Right lobe of liver (tissue), 4 donors: ENCODE data around the gene CMC4.

Source experiments
- POLR2A ChIP-seq: fragments of 450-650 bp; IDR thresholded peaks from one replicate; pipeline ENCODE4 v1.6.1; 2017; ENCODE audit warnings: antibody characterized with exemption, mild to moderate bottlenecking
- TF ChIP-seq, protein P1 (sequence below), 4 donors: fragments of 200-600 bp in 3 of 4; fragments of 450-650 bp in 1 of 4; IDR thresholded peaks; one replicate each; pipeline versions ENCODE4 v1.5.1 to v1.8.0; 2016 to 2022; ENCODE audit warnings: antibody characterized with exemption in 4 of 4, mild to moderate bottlenecking in 2 of 4
- donor health status: DM: no; HTN: no; CAD: no.
- donor health status: DM: no; HTN: no; CAD: no.
- donor health status: DM: no; HTN: yes; CAD: no.

DNA sequence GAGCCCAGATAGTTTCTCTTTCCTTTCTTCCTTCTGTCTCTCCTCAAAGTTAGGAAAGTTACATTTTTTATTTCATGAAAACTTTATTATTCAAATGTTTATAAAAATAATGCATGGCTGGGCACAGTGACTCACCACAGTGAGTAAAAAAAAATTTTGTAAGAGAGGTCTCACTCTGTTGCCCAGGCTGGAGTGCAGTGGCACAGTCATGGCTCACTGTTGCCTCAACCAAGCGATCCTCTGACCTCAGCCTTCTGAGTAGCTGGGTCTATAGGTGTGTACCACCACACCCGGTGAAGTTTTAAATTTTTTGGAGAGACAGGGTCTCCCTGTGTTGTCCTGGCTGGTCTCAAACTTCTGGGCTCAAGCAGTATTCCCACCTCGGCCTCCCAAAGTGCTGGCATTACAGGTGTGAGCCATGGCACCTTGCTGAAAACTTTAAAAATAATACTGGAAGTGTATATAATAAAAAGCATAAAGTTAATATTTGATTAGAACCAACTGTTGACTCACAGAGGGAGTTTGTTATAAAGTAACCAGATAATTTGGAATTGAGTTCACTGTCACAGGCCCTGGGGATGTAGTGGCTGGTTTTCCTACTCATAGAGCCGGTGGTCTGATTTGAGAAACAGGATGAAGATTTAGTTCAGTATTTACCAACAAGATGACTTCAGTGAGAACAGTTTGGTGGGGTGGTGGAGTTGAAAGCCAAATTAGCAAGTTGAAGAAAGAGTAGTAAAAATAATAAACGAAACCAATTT, 18.0 kb downstream of the CMC4 start:
- TF ChIP-seq, protein P1, sequence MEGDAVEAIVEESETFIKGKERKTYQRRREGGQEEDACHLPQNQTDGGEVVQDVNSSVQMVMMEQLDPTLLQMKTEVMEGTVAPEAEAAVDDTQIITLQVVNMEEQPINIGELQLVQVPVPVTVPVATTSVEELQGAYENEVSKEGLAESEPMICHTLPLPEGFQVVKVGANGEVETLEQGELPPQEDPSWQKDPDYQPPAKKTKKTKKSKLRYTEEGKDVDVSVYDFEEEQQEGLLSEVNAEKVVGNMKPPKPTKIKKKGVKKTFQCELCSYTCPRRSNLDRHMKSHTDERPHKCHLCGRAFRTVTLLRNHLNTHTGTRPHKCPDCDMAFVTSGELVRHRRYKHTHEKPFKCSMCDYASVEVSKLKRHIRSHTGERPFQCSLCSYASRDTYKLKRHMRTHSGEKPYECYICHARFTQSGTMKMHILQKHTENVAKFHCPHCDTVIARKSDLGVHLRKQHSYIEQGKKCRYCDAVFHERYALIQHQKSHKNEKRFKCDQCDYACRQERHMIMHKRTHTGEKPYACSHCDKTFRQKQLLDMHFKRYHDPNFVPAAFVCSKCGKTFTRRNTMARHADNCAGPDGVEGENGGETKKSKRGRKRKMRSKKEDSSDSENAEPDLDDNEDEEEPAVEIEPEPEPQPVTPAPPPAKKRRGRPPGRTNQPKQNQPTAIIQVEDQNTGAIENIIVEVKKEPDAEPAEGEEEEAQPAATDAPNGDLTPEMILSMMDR (IDR thresholded peaks at IDR 0.05), result no peak
- no peak for TF ChIP-seq POLR2A
